T-helper 17 cell (primary cell): ENCODE data around the gene IGF1R. TPM values are rescaled to one million over a fixed set of nuclear protein-coding genes. Genes with fewer than 3 reads are reported as not detected.
A peak's percentile ranks its signal among the peaks of the same experiment; 100 is the strongest.

Source experiments
- ATAC-seq: fragments of 150-1000 bp; cut with Tn5 transposase; 2 replicates; pipeline ENCODE4 v1.10.0; 2021; ENCODE audit warnings: mild to moderate bottlenecking, moderate library complexity
- DNase-seq, 3 donors: peaks; one replicate each; pipeline versions ENCODE4 v3.0.0 to v3.0.0-alpha.2; 2020 to 2021
- H3K9me3 ChIP-seq: one replicate; pipeline ENCODE4 v1.7.0; 2013; ENCODE audit warnings: low read length, mild to moderate bottlenecking; ENCODE audit not compliant: control insufficient read depth, poor library complexity, severe bottlenecking
- H3K27ac Mint-ChIP-seq: one replicate; pipeline ENCODE4 v1.8.0; 2022; ENCODE audit warnings: mild to moderate bottlenecking, moderate library complexity, mixed read lengths
- H3K27me3 Mint-ChIP-seq: one replicate; pipeline ENCODE4 v1.8.0; 2022; ENCODE audit warnings: mixed read lengths
- H3K36me3 Mint-ChIP-seq: one replicate; pipeline ENCODE4 v1.8.0; 2022; ENCODE audit warnings: low read depth, mixed read lengths
- H3K4me1 Mint-ChIP-seq: one replicate; pipeline ENCODE4 v1.8.0; 2022; ENCODE audit warnings: mild to moderate bottlenecking, mixed read lengths
- H3K4me3 Mint-ChIP-seq: one replicate; pipeline ENCODE4 v1.8.0; 2022; ENCODE audit warnings: mild to moderate bottlenecking, moderate library complexity, mixed read lengths
- total RNA-seq, 4 donors: library from RNA in 2 of 4; stranded (reverse) in 2 of 4; gene quantifications; one replicate each; pipeline ENCODE4 v1.2.3 and lab custom pipeline; 2022 to 2026

The IGF1R gene
- total RNA-seq, 2 donors from 2014 or later, result 13.7 to 27.1 TPM

- H3K4me1 Mint-ChIP-seq, result peaks cover 16% of the 10 kb centered on the region
- DNase-seq, result no peak
- peaks cover 10% of the 10 kb centered on the region for H3K27me3 Mint-ChIP-seq
- no peak for ATAC-seq
- H3K4me3 Mint-ChIP-seq, result no peak overlapping the region
- H3K27ac Mint-ChIP-seq, result no peak overlapping the region
- H3K36me3 Mint-ChIP-seq, result no peaks in the 10 kb centered on the region
- no peaks in the 10 kb centered on the region for H3K9me3 ChIP-seq
Observed at GRCh38 chr15:98778960-98779359, 130.6 kb downstream of the IGF1R start.

DNA sequence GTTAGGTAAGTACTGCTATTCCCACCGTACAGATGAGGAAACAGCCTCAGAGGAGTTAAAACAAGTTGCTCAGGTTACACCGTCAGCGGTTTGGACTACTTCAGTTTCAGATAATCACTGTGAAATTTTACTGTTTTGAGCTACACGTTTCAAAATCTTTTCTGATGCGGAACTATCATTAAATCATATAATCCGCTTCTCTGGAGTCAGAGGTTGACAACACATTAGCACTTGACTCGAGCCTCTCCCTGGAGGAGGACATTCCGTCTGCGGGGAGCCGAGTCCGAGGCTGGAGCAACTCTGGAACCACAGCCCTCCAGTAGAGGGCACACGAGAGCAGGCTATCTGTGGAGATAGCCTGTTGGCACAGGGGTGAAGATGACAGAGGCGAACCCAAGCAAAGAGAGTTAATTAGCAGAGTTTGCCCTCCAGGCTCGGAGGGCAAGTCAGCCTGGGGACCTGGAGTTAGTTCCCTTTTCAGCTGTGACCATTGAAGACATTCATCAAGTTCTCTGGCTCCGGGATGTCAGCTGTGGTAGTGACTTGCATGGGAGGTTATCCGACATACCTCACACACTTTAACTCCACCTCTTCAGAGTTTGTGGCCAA, 131.2 kb downstream of the IGF1R start:
- H3K36me3 Mint-ChIP-seq, result no peaks in the 10 kb centered on the region
- H3K4me3 Mint-ChIP-seq, result peak overlapping the region; percentile 57
- peaks cover 10% of the 10 kb centered on the region for H3K27me3 Mint-ChIP-seq
- ATAC-seq (peak; percentile 86), DNase-seq (peak; percentile 42 to 66 (median 47))
- no peak overlapping the region for H3K27ac Mint-ChIP-seq
- H3K9me3 ChIP-seq, result no peaks in the 10 kb centered on the region
- H3K4me1 Mint-ChIP-seq, result peaks cover 16% of the 10 kb centered on the region

- H3K36me3 Mint-ChIP-seq, result no peaks in the 10 kb centered on the region
- H3K27ac Mint-ChIP-seq, result no peak overlapping the region
- H3K4me1 Mint-ChIP-seq, result peaks cover 14% of the 10 kb centered on the region
- ATAC-seq (no peak), DNase-seq (no peak)
- H3K4me3 Mint-ChIP-seq, result no peak overlapping the region
- no peaks in the 10 kb centered on the region for H3K9me3 ChIP-seq
- peaks cover 10% of the 10 kb centered on the region for H3K27me3 Mint-ChIP-seq
Observed at GRCh38 chr15:98781838-98782237, 133.5 kb downstream of the IGF1R start.

- Mint-ChIP-seq H3K4me1 (peaks cover 9% of the 10 kb centered on the region), H3K36me3 (no peaks in the 10 kb centered on the region), H3K27ac (no peak overlapping the region), H3K4me3 (no peak overlapping the region), H3K27me3 (peaks cover 3% of the 10 kb centered on the region)
- H3K9me3 ChIP-seq, result no peaks in the 10 kb centered on the region
- DNase-seq, result no peak
- no peak for ATAC-seq
Observed at GRCh38 chr15:98782801-98783200, 134.5 kb downstream of the IGF1R start.

DNA sequence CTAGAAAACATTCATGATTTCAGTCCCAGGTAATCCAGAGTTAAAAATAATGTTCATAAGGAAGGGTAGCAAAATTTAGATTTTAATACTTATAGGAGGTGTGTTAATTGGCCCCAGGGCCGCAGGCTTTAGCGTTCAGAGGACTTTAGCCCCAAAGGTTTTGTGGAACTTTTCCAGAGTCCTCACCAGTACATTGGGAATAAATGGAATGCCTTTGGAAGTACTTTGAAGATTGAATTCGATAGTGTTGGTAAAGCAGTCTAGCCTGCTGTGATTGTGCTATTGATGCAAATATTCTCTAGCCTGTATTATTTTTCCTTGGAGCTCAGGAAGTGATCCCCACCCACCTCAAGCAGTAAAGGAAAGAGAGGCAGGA, 137.1 kb downstream of the IGF1R start:
- H3K4me1 Mint-ChIP-seq, result peaks cover 12% of the 10 kb centered on the region
- peak overlapping the region; percentile 34 for H3K27ac Mint-ChIP-seq
- peaks cover 23% of the 10 kb centered on the region for H3K27me3 Mint-ChIP-seq
- DNase-seq (no peak), ATAC-seq (no peak)
- no peak overlapping the region for H3K4me3 Mint-ChIP-seq
- no peaks in the 10 kb centered on the region for H3K9me3 ChIP-seq
- H3K36me3 Mint-ChIP-seq, result no peaks in the 10 kb centered on the region

DNA sequence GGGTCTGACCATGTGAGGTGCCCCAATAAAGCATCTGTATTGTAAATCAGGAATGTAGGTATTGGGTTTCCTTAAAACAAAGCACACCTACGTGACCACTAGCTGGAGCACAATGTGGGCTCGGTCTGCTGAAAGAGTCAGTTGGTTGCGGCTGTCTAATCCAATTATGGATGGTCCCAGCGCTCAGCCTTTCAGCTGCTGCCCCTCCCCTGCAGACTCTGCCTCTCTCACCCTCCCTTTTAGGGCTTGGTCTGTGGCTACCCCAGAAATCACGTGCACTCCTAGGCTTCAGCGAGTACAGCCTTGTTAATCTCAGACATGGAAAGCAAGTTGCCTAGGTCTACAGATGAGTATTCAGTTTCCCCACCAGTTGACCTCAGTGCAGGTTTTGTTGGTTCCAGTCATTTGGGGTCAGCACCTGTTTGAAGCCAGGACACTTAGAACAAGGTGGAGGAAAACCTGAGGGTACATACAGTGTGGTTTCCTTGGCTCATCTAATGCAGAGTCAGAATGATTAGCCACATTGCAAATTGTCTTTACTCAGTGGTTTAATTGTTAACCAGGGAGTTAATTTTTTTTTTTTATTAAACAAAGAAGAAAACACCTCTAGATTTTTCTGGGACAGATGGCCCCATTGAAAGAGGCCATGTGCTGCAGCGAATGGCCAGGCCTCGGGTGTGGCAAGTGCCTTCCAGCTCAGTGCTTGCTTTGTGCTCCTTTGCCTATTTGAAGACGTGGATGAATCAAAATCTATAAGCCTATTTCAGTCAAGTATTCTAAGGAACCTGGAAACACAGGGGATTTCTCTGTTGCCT, 137.7 kb downstream of the IGF1R start:
- Mint-ChIP-seq H3K27ac (no peak overlapping the region), H3K36me3 (no peaks in the 10 kb centered on the region), H3K4me3 (no peak overlapping the region), H3K4me1 (peaks cover 14% of the 10 kb centered on the region), H3K27me3 (peaks cover 23% of the 10 kb centered on the region)
- ATAC-seq, result no peak
- H3K9me3 ChIP-seq, result no peaks in the 10 kb centered on the region
- DNase-seq, result no peak

DNA sequence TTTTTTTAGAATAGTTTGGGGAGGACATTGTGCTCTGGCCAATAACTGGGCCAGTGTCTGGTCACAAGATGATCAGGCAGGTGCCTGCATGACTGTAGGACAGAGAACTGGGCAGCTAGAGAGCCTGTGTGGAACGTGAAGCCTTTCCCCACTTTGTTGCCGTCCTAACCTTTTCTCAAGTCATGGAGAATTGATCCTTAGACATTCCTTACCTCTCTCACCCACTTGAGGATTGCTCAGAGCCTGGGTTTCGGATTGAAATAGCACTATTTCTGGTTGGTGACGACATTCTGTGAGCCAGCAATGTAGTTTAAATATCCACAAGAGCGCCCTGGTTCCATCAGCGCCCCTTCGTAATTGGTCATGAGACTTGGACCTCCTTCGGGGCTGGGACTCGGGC, 138.4 kb downstream of the IGF1R start:
- Mint-ChIP-seq H3K4me3 (no peak overlapping the region), H3K27ac (no peak overlapping the region), H3K27me3 (peaks cover 23% of the 10 kb centered on the region), H3K4me1 (peaks cover 14% of the 10 kb centered on the region), H3K36me3 (no peaks in the 10 kb centered on the region)
- H3K9me3 ChIP-seq, result no peaks in the 10 kb centered on the region
- DNase-seq (no peak), ATAC-seq (no peak)

DNA sequence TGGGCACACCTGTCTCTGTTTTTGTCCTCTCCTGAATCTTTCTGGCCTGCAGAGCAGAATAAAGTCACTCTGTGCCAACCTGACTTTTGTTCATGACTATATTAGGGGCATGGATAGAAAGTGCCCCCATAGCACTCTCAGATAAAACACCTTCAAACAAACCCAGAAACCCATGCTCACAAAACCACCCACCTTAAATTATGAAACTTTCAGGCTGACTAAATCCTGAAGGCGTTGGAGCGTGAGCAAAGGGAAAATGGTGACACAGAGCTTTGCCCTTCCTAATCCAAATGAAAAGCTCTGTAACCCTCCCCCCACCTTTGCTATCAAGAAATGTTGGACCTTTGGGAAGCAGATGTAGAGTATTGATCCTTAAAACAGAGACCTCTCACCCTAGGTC, 138.9 kb downstream of the IGF1R start:
- ATAC-seq (no peak), DNase-seq (no peak)
- Mint-ChIP-seq H3K36me3 (no peaks in the 10 kb centered on the region), H3K27me3 (peaks cover 23% of the 10 kb centered on the region), H3K27ac (no peak overlapping the region), H3K4me1 (peaks cover 14% of the 10 kb centered on the region), H3K4me3 (no peak overlapping the region)
- no peaks in the 10 kb centered on the region for H3K9me3 ChIP-seq

- DNase-seq, result no peak
- Mint-ChIP-seq H3K36me3 (no peaks in the 10 kb centered on the region), H3K27me3 (peaks cover 23% of the 10 kb centered on the region), H3K4me1 (peaks cover 18% of the 10 kb centered on the region), H3K4me3 (no peak overlapping the region), H3K27ac (no peak overlapping the region)
- no peak for ATAC-seq
- no peaks in the 10 kb centered on the region for H3K9me3 ChIP-seq
Observed at GRCh38 chr15:98787936-98788757, 139.8 kb downstream of the IGF1R start.

- no peak overlapping the region for H3K27ac Mint-ChIP-seq
- no peak overlapping the region for H3K4me3 Mint-ChIP-seq
- H3K27me3 Mint-ChIP-seq, result peaks cover 23% of the 10 kb centered on the region
- no peaks in the 10 kb centered on the region for H3K36me3 Mint-ChIP-seq
- ATAC-seq (no peak), DNase-seq (no peak)
- no peaks in the 10 kb centered on the region for H3K9me3 ChIP-seq
- peaks cover 18% of the 10 kb centered on the region for H3K4me1 Mint-ChIP-seq
Observed at GRCh38 chr15:98789020-98789419, 140.7 kb downstream of the IGF1R start.

DNA sequence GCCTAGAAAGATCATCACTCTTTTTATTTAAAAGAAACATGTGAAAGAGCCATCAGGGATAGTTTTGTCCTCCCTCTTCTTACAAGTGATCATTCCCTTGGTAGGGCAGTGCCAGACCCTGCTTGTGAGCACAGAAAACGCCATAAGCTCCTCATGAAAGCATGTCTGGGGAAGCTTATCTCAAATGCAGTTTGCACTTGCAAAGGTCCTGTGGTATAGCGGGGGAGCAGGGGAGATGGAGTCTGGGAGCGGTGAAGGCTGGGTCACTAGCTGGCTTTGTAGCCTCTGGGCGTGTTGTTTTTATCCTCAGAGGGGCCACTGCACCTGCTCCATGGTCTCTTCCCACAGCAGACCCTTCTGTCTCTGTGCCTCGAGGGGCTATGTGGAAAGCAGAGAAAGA, 141.9 kb downstream of the IGF1R start:
- peaks cover 23% of the 10 kb centered on the region for H3K27me3 Mint-ChIP-seq
- ATAC-seq (no peak), DNase-seq (no peak)
- no peaks in the 10 kb centered on the region for H3K36me3 Mint-ChIP-seq
- peaks cover 18% of the 10 kb centered on the region for H3K4me1 Mint-ChIP-seq
- H3K4me3 Mint-ChIP-seq, result no peak overlapping the region
- no peaks in the 10 kb centered on the region for H3K9me3 ChIP-seq
- H3K27ac Mint-ChIP-seq, result no peak overlapping the region

- H3K9me3 ChIP-seq, result no peaks in the 10 kb centered on the region
- no peak overlapping the region for H3K4me3 Mint-ChIP-seq
- H3K27ac Mint-ChIP-seq, result no peak overlapping the region
- DNase-seq (no peak), ATAC-seq (no peak)
- H3K4me1 Mint-ChIP-seq, result peaks cover 17% of the 10 kb centered on the region
- H3K36me3 Mint-ChIP-seq, result no peaks in the 10 kb centered on the region
- peaks cover 23% of the 10 kb centered on the region for H3K27me3 Mint-ChIP-seq
Observed at GRCh38 chr15:98791046-98791701, 142.8 kb downstream of the IGF1R start.

DNA sequence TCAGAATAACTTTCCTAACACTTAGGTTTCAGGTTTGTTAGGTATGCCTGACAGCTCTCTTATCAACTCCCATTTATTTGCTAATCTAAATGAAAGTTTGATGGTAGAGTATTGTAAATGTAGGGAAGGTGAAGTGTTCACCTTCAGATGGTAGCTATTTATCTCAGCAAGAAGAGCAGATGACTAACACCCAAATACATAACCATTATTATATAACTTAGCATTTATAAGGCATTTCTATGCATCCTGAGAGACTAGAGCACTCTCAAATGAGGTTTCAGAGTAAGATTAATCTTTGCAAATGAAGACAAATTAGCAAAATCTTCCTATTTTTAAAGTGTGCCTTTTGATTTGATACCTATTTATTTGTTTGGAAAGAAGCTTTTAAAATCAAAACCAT, 143.8 kb downstream of the IGF1R start:
- Mint-ChIP-seq H3K27ac (no peak overlapping the region), H3K4me3 (no peak overlapping the region), H3K27me3 (peaks cover 23% of the 10 kb centered on the region), H3K4me1 (peaks cover 17% of the 10 kb centered on the region), H3K36me3 (no peaks in the 10 kb centered on the region)
- DNase-seq (no peak), ATAC-seq (no peak)
- H3K9me3 ChIP-seq, result no peaks in the 10 kb centered on the region
